ENCODE results near the gene EPHB1. TPM values are rescaled to one million over a fixed set of nuclear protein-coding genes. Genes with fewer than 3 reads are reported as not detected.

EPHB1 gene
- total RNA-seq, 1 donor from 2014 or later, result 3.0 TPM

DNA sequence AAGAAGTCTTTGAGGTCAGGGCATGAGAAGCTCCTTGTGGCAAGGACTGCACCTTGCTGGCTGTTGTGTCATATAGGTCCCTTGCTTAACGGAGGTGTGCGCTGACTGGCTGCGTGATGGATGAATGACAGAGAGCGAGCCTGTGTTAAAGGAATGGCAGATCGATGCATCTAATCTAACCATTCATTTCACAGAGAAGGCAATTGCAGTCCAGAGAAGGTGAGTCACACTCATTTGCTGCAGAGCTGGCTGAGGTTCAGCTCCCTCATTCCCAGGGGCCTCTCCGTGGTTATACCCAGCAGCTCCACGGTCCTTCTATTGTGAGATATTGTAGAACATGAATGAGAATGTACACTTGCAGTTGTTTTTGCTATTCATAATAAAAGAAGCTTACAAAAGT, 289.3 kb downstream of the EPHB1 start:
- DNase-seq (no peak), ATAC-seq (no peak)
- H3K27me3 ChIP-seq (ENCODE audit: low read depth), result no peaks in the 10 kb centered on the region
- intact Hi-C loops (cut with DNase I), result no loop called here
- no peak overlapping the region for H3K4me3 ChIP-seq
- H3K27ac ChIP-seq, result no peak overlapping the region
- H3K4me1 ChIP-seq, result no peaks in the 10 kb centered on the region
- H3K36me3 ChIP-seq, result no peaks in the 10 kb centered on the region
- TF ChIP-seq, protein P1, sequence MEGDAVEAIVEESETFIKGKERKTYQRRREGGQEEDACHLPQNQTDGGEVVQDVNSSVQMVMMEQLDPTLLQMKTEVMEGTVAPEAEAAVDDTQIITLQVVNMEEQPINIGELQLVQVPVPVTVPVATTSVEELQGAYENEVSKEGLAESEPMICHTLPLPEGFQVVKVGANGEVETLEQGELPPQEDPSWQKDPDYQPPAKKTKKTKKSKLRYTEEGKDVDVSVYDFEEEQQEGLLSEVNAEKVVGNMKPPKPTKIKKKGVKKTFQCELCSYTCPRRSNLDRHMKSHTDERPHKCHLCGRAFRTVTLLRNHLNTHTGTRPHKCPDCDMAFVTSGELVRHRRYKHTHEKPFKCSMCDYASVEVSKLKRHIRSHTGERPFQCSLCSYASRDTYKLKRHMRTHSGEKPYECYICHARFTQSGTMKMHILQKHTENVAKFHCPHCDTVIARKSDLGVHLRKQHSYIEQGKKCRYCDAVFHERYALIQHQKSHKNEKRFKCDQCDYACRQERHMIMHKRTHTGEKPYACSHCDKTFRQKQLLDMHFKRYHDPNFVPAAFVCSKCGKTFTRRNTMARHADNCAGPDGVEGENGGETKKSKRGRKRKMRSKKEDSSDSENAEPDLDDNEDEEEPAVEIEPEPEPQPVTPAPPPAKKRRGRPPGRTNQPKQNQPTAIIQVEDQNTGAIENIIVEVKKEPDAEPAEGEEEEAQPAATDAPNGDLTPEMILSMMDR (IDR thresholded peaks at IDR 0.05), result no peak
- no peaks in the 10 kb centered on the region for H3K9me3 ChIP-seq

DNA sequence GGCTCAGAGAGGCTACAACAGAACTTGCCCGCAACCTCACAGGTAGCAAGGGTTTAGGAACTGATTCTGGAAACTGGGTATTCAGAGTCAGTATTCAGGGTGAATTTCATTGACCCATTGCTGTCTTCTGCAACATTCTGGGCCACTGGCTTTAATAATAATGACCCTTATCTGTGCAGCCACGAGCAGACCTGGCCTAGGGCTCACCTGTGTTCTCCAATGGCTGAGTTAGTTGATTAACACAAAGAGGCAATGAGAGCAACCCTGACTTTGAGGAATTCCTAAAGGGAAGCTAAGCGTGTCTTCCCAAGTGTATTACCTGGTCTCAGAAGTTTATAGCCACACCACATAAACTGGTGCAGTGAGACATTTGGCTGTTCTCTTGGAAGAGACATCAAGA, 289.9 kb downstream of the EPHB1 start:
- H3K4me3 ChIP-seq, result no peak overlapping the region
- no peak overlapping the region for H3K27ac ChIP-seq
- H3K9me3 ChIP-seq, result no peaks in the 10 kb centered on the region
- intact Hi-C loops (cut with DNase I), result no loop called here
- TF ChIP-seq, protein P1 (IDR thresholded peaks at IDR 0.05), result no peak
- DNase-seq (no peak), ATAC-seq (no peak)
- H3K27me3 ChIP-seq (ENCODE audit: low read depth), result no peaks in the 10 kb centered on the region
- no peaks in the 10 kb centered on the region for H3K36me3 ChIP-seq
- H3K4me1 ChIP-seq, result no peaks in the 10 kb centered on the region

DNA sequence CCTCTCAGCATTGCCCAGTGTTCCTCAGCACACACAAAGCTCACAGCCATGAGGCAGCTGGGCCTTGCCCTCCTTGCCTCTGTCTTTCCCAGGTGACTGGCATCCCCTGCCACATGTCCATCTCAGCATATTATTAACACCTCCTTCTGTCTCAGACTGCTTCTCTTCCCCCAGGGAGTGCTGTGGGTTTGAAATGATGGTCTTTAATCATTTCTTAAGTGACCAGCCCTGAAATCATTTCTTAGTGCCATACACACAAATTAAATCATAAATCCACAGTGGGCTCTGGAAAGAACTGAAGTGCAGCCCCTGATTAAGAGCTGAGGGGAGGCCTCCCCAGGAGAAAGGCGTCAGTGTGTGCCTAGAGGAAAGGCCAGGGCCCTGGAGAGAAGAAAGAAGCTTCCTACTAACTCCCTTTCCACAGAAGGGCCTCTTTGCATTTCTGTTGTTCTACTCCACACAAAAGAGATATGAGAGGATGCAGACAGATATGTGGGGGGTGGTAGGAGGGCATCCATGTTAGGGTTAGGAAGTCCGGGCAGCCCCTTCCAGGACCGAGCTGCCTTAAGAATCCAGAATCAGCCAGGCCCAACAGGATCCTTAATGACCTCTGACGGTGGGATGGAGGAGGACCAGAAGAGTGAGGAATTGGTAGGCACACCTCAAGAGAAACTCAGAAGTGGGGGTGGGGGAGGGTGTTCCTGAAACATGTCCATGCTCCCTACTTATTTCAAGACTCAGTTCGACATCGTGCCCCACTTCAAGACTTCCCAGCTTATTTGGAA, 290.8 kb downstream of the EPHB1 start:
- no peaks in the 10 kb centered on the region for H3K9me3 ChIP-seq
- no peak overlapping the region for H3K4me3 ChIP-seq
- no peaks in the 10 kb centered on the region for H3K27me3 ChIP-seq (ENCODE audit: low read depth)
- ATAC-seq (no peak), DNase-seq (no peak)
- no peaks in the 10 kb centered on the region for H3K36me3 ChIP-seq
- TF ChIP-seq, protein P1 (IDR thresholded peaks at IDR 0.05), result no peak
- intact Hi-C loops (cut with DNase I), result no loop called here
- no peak overlapping the region for H3K27ac ChIP-seq
- no peaks in the 10 kb centered on the region for H3K4me1 ChIP-seq

DNA sequence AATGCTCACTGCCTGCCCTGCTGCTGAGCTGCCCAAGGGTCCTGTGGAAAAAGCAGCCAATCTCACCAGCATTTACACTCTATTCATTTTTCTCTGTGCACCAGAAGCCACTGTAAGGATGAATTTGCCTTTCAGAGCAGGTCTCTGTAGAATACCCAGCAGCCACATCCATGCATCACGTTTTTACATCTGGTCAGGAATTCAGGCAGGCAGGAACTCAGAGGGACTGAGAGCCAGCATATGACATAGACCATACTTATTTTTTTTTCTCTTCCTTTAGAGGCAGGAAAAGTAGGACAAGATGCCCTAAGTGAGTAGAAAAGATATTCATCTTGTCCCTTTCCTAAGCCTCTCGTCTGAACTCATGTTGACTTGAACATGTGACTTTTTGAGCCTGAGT, 292.7 kb downstream of the EPHB1 start:
- ATAC-seq (no peak), DNase-seq (no peak)
- Histone ChIP-seq H3K4me1 (no peaks in the 10 kb centered on the region), H3K4me3 (no peak overlapping the region), H3K27me3 (ENCODE audit: low read depth) (no peaks in the 10 kb centered on the region), H3K27ac (no peak overlapping the region), H3K36me3 (no peaks in the 10 kb centered on the region), H3K9me3 (no peaks in the 10 kb centered on the region)
- intact Hi-C loops (cut with DNase I), result no loop called here
- TF ChIP-seq, protein P1 (IDR thresholded peaks at IDR 0.05), result no peak

DNA sequence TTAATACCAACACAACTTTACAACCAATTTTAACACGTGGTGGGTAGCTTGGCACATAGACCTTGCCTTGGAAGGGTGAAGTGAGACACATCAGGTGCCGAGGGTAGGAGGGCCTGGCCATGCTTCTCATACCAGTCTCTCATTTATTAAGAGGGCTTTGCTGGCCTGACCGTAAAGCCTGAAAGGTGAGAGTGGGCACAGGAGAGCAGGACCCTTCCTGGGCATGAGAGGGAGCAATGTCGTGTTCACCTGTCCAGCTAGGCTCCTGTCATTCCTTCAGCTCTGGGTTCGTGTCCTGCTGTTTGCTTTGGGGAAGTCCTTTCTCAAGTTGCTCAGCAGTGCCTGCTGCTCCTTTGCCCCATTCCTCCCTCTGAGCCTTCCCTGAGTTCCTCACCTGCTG, 294.4 kb downstream of the EPHB1 start:
- Histone ChIP-seq H3K27me3 (ENCODE audit: low read depth) (no peaks in the 10 kb centered on the region), H3K27ac (no peak overlapping the region), H3K4me3 (no peak overlapping the region), H3K9me3 (no peaks in the 10 kb centered on the region), H3K36me3 (no peaks in the 10 kb centered on the region), H3K4me1 (no peaks in the 10 kb centered on the region)
- intact Hi-C loops (cut with DNase I), result no loop called here
- TF ChIP-seq, protein P1 (IDR thresholded peaks at IDR 0.05), result no peak
- ATAC-seq (no peak), DNase-seq (no peak)

Data from lower lobe of right lung (tissue), 2 donors.